ENCODE results near the gene TBX1. TPM values are rescaled to one million over a fixed set of nuclear protein-coding genes. Genes with fewer than 3 reads are reported as not detected.

The TBX1 gene
- total and polyA plus RNA-seq, 2 of the 8 experiments (the other 6 are each of a cell fraction or from before 2014, with no cell fraction given) = 0.28 TPM; not detected in 1

DNA sequence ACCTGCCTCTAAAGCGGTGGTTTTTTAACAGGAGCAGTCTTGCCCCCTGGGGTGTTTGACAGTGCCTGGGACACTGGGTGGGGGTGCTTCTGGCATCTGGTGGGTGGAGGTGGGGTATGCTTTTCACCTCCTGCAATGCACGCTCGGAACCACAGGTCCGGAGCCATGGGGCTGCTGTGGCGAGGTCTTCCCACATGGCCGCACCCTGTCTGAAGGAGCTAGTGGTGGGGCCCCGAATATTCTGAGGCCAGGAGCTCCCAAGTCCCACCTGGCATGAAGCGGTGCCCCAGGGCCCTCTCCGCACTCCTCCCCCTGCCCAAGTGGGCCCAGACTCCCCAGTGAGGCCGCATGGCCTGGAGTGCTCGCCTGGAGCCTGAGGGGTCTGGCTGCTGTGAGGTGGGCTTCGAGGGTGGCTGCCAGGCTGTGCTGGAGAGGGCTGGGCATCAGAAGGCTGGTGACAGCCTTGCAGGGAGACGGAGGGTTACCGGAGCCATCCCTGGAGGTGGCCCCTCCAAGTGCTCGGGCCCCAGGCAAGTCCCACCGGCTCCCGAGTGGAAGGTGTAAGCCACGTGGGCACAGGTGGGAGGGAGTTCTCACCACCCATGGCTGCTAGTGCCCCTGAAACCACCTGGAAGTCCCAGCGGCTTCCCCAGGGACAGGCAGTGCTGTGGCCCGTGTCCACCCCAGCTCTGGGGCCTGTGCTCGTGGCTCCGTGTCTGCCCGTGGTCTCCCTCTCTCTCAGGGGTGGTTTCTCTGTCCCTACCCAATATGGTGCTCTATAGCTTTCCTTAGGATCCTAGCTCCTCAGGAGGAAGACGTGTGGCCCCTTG lies 15.1 kb downstream of the TBX1 start:
- Histone ChIP-seq H3K4ac (replicated peaks; ENCODE audit: insufficient read length, low read depth, low read length) (no peak overlapping the region), H3K79me2 (ENCODE audit: control insufficient read depth in 1 of 2, insufficient read depth in 2 of 2, low read length in 2 of 2) (no peaks in the 10 kb centered on the region), H4K8ac (ENCODE audit: extremely low read depth, insufficient read depth, low read length) (no peak overlapping the region; the same call in 1 of the 2 replicates), H2BK20ac (ENCODE audit: low read length) (no peak overlapping the region), H4K20me1 (replicated peaks in 1 of 2; ENCODE audit: control insufficient read depth in 1 of 2, insufficient read depth in 2 of 2, low read length in 2 of 2) (no peaks in the 10 kb centered on the region), H2AFZ (ENCODE audit: low read length) (no peak overlapping the region), H3K79me1 (ENCODE audit: low read depth, low read length) (no peaks in the 10 kb centered on the region), H3K4me1 (replicated peaks in 1 of 4; ENCODE audit: control insufficient read depth in 3 of 4, insufficient read depth in 4 of 4, low read length in 3 of 4) (no peaks in the 10 kb centered on the region), H3K14ac (ENCODE audit: insufficient read length) (no peak overlapping the region), H3K4me2 (ENCODE audit: insufficient read depth in 1 of 2, low read depth in 2 of 2, low read length in 2 of 2) (no peak overlapping the region), H3K27ac (ENCODE audit: low read depth, low read length) (no peak overlapping the region), H3K36me3 (ENCODE audit: control insufficient read depth in 2 of 4, insufficient read depth in 4 of 4, low read length in 3 of 4) (no peaks in the 10 kb centered on the region), H3K18ac (ENCODE audit: extremely low read depth, low read length) (no peak overlapping the region), H2BK5ac (ENCODE audit: low read depth, low read length) (no peak overlapping the region), H3K9ac (replicated peaks in 1 of 4; ENCODE audit: extremely low read depth in 1 of 4, low read depth in 3 of 4, low read length in 3 of 4) (no peak overlapping the region; a peak in 1 of 7 replicates), H2BK15ac (ENCODE audit: low read length) (peak overlapping the region; percentile 81; the same call in 1 of the 2 replicates), H3K56ac (replicated peaks; ENCODE audit: insufficient read length, low read depth, low read length) (no peak overlapping the region), H3K9me3 (ENCODE audit: insufficient read depth in 2 of 2, low read depth in 1 of 2, low read length in 1 of 2) (no peaks in the 10 kb centered on the region), H4K5ac (ENCODE audit: insufficient read length, low read depth, low read length) (no peak overlapping the region), H2BK120ac (replicated peaks; ENCODE audit: low read depth, low read length) (no peak overlapping the region), H3K27me3 (replicated peaks in 1 of 4; ENCODE audit: control insufficient read depth in 3 of 4, extremely low read depth in 1 of 4, insufficient read depth in 3 of 4, low read length in 3 of 4) (peaks cover 0 to 6% (median 6%) of the 10 kb centered on the region in 4 experiments; a peak in 6 of 7 replicates), H4K91ac (replicated peaks; ENCODE audit: insufficient read length, low read length) (no peak overlapping the region), H2AK5ac (ENCODE audit: low read depth, low read length) (no peak overlapping the region), H3K23ac (ENCODE audit: insufficient read length) (no peak overlapping the region), H3K23me2 (ENCODE audit: low read depth, low read length) (no peaks in the 10 kb centered on the region), H3K4me3 (ENCODE audit: extremely low read depth in 1 of 4, insufficient read depth in 2 of 4, low read depth in 3 of 4, low read length in 4 of 4) (no peak overlapping the region), H2BK12ac (ENCODE audit: low read depth, low read length) (peak overlapping the region; percentile 60; the same call in 1 of the 2 replicates)
- DNase-seq (ENCODE audit: low read depth in 1 of 2, low spot score in 2 of 2) = no peak
- 89% methylated on average over 17 of the region's 24 CpGs; no CpG with 5 or more reads in 1 of the 2 experiments for WGBS, 2 experiments (ENCODE audit: extremely low coverage in 1 of 2, insufficient coverage in 1 of 2, insufficient read length in 1 of 2, insufficient replicate concordance in 2 of 2, low coverage in 1 of 2, low lambda C conversion rate in 2 of 2, missing lambda C conversion rate in 1 of 2)
- ChIA-PET POLR2A (ENCODE audit: partially characterized antibody) (interaction anchor here (0.5 kb wide), 1 partner anchor 61 kb away, joined by 5 read pairs; no protein-coding TSS in a partner anchor), CTCF (ENCODE audit: partially characterized antibody) (interaction anchor here (0.6 to 2.0 kb wide), 10 partner anchors 9 to 303 kb away, joined by 3 to 9 read pairs (median 3); no protein-coding TSS in a partner anchor)
- no peak for FAIRE-seq
- TF ChIP-seq RXRA (IDR thresholded peaks at IDR 0.05; ENCODE audit: insufficient read depth, low read depth, low read length) (no peak), ZNF274 (IDR thresholded peaks at IDR 0.05; ENCODE audit: borderline replicate concordance, extremely low read depth, low read length) (no peak), PHF8 (conservative IDR thresholded peaks at IDR 0.05; ENCODE audit: low read depth, low read length) (no peak), YY1 (IDR thresholded peaks at IDR 0.05; ENCODE audit: low read depth, low read length) (no peak), BRCA1 (IDR thresholded peaks at IDR 0.05; ENCODE audit: low read depth, low read length) (no peak), POU5F1 (IDR thresholded peaks at IDR 0.05; ENCODE audit: low read depth, low read length) (no peak), EZH2 (IDR thresholded peaks at IDR 0.05; ENCODE audit: low read depth, low read length, severe bottlenecking) (no peak), CHD1 (IDR thresholded peaks at IDR 0.05; ENCODE audit: low read depth, low read length) (no peak), KDM4A (IDR thresholded peaks at IDR 0.05; ENCODE audit: low read depth, low read length, severe bottlenecking) (no peak)
- TF ChIP-seq, protein P1, sequence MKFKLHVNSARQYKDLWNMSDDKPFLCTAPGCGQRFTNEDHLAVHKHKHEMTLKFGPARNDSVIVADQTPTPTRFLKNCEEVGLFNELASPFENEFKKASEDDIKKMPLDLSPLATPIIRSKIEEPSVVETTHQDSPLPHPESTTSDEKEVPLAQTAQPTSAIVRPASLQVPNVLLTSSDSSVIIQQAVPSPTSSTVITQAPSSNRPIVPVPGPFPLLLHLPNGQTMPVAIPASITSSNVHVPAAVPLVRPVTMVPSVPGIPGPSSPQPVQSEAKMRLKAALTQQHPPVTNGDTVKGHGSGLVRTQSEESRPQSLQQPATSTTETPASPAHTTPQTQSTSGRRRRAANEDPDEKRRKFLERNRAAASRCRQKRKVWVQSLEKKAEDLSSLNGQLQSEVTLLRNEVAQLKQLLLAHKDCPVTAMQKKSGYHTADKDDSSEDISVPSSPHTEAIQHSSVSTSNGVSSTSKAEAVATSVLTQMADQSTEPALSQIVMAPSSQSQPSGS (IDR thresholded peaks at IDR 0.05; ENCODE audit: low read length) = no peak
